ENCODE results near the gene ECHDC3.

ECHDC3 gene

GRCh38 chr10:11743461-11744338 is 1.5 kb downstream of the ECHDC3 start:
- no peak for DNase-seq
- Histone ChIP-seq H3K23ac (ENCODE audit: low read length in 2 of 2) (no peak overlapping the region), H2BK12ac (ENCODE audit: low read length in 2 of 2) (no peak overlapping the region), H3K9ac (ENCODE audit: low read length) (no peak overlapping the region), H2BK5ac (ENCODE audit: low read depth, low read length, poor library complexity, severe bottlenecking) (no peak overlapping the region), H3K4ac (ENCODE audit: low read depth in 1 of 2, low read length in 2 of 2) (no peak overlapping the region), H2BK15ac (ENCODE audit: low read depth, poor library complexity, severe bottlenecking) (no peak overlapping the region), H4K91ac (ENCODE audit: low read length) (no peak overlapping the region), H3K4me3 (ENCODE audit: insufficient read depth in 1 of 2, low read depth in 1 of 2, low read length in 2 of 2) (no peak overlapping the region), H3K4me1 (ENCODE audit: control insufficient read depth, insufficient read depth, low read depth, low read length) (peaks cover 9% of the 10 kb centered on the region), H3K14ac (ENCODE audit: low read length in 2 of 2) (no peak overlapping the region), H3K27me3 (ENCODE audit: control insufficient read depth in 1 of 2, insufficient read depth in 1 of 2, low read length in 2 of 2) (peaks cover 0 to 15% of the 10 kb centered on the region in 2 experiments), H3K18ac (ENCODE audit: low read depth in 1 of 2, low read length in 2 of 2) (no peak overlapping the region), H3K9me3 (ENCODE audit: control insufficient read depth, low read length) (no peaks in the 10 kb centered on the region), H2AK5ac (ENCODE audit: low read length, severe bottlenecking) (no peak overlapping the region), H3K27ac (ENCODE audit: low read length, poor library complexity, severe bottlenecking) (no peak overlapping the region), H4K8ac (ENCODE audit: low read length) (no peak overlapping the region), H3K4me2 (ENCODE audit: low read length, poor library complexity, severe bottlenecking) (no peak overlapping the region), H3K36me3 (ENCODE audit: control insufficient read depth in 1 of 2, insufficient read depth in 2 of 2, low read depth in 1 of 2, low read length in 2 of 2) (peaks cover 0 to 4% of the 10 kb centered on the region in 2 experiments), H2BK120ac (ENCODE audit: low read depth, low read length) (no peak overlapping the region), H2AFZ (ENCODE audit: low read depth, low read length) (no peak overlapping the region), H3K79me1 (replicated peaks; ENCODE audit: low read length, poor library complexity, severe bottlenecking) (no peaks in the 10 kb centered on the region)
- WGBS: 82% methylated on average over 9 of the region's 9 CpGs

- 100% methylated on average over 3 of the region's 6 CpGs for WGBS
- H2BK5ac ChIP-seq (ENCODE audit: low read depth, low read length, poor library complexity, severe bottlenecking): no peak overlapping the region
- H4K91ac ChIP-seq (ENCODE audit: low read length): no peak overlapping the region
- no peak overlapping the region for H3K4ac ChIP-seq (ENCODE audit: low read depth in 1 of 2, low read length in 2 of 2)
- H3K9ac ChIP-seq (ENCODE audit: low read length): no peak overlapping the region
- no peak overlapping the region for H3K4me3 ChIP-seq (ENCODE audit: insufficient read depth in 1 of 2, low read depth in 1 of 2, low read length in 2 of 2)
- no peak overlapping the region for H3K18ac ChIP-seq (ENCODE audit: low read depth in 1 of 2, low read length in 2 of 2)
- H2BK120ac ChIP-seq (ENCODE audit: low read depth, low read length): no peak overlapping the region
- no peak overlapping the region for H3K4me2 ChIP-seq (ENCODE audit: low read length, poor library complexity, severe bottlenecking)
- no peak overlapping the region for H2AK5ac ChIP-seq (ENCODE audit: low read length, severe bottlenecking)
- no peak for DNase-seq
- H3K79me1 ChIP-seq (replicated peaks; ENCODE audit: low read length, poor library complexity, severe bottlenecking): no peaks in the 10 kb centered on the region
- peaks cover 0 to 15% of the 10 kb centered on the region in 2 experiments for H3K27me3 ChIP-seq (ENCODE audit: control insufficient read depth in 1 of 2, insufficient read depth in 1 of 2, low read length in 2 of 2)
- H2BK12ac ChIP-seq (ENCODE audit: low read length in 2 of 2): no peak overlapping the region
- H3K27ac ChIP-seq (ENCODE audit: low read length, poor library complexity, severe bottlenecking): no peak overlapping the region
- H3K4me1 ChIP-seq (ENCODE audit: control insufficient read depth, insufficient read depth, low read depth, low read length): peaks cover 9% of the 10 kb centered on the region
- H2AFZ ChIP-seq (ENCODE audit: low read depth, low read length): no peak overlapping the region
- no peak overlapping the region for H2BK15ac ChIP-seq (ENCODE audit: low read depth, poor library complexity, severe bottlenecking)
- H3K9me3 ChIP-seq (ENCODE audit: control insufficient read depth, low read length): no peaks in the 10 kb centered on the region
- H3K23ac ChIP-seq (ENCODE audit: low read length in 2 of 2): no peak overlapping the region
- H3K36me3 ChIP-seq (ENCODE audit: control insufficient read depth in 1 of 2, insufficient read depth in 2 of 2, low read depth in 1 of 2, low read length in 2 of 2): peaks cover 0 to 4% of the 10 kb centered on the region in 2 experiments
- no peak overlapping the region for H3K14ac ChIP-seq (ENCODE audit: low read length in 2 of 2)
- H4K8ac ChIP-seq (ENCODE audit: low read length): no peak overlapping the region
Observed at GRCh38 chr10:11745045-11745444, 2.9 kb downstream of the ECHDC3 start.

GRCh38 chr10:11746883-11747539 is 4.8 kb downstream of the ECHDC3 start:
- no peak overlapping the region for H2BK12ac ChIP-seq (ENCODE audit: low read length in 2 of 2)
- H3K36me3 ChIP-seq (ENCODE audit: control insufficient read depth in 1 of 2, insufficient read depth in 2 of 2, low read depth in 1 of 2, low read length in 2 of 2): peaks cover 0 to 4% of the 10 kb centered on the region in 2 experiments
- H3K4ac ChIP-seq (ENCODE audit: low read depth in 1 of 2, low read length in 2 of 2): no peak overlapping the region
- no peak overlapping the region for H3K4me3 ChIP-seq (ENCODE audit: insufficient read depth in 1 of 2, low read depth in 1 of 2, low read length in 2 of 2)
- no peak overlapping the region for H3K23ac ChIP-seq (ENCODE audit: low read length in 2 of 2)
- H2AFZ ChIP-seq (ENCODE audit: low read depth, low read length): no peak overlapping the region
- peaks cover 0 to 13% of the 10 kb centered on the region in 2 experiments for H3K27me3 ChIP-seq (ENCODE audit: control insufficient read depth in 1 of 2, insufficient read depth in 1 of 2, low read length in 2 of 2)
- no peak overlapping the region for H2AK5ac ChIP-seq (ENCODE audit: low read length, severe bottlenecking)
- no peak overlapping the region for H2BK120ac ChIP-seq (ENCODE audit: low read depth, low read length)
- no peaks in the 10 kb centered on the region for H3K9me3 ChIP-seq (ENCODE audit: control insufficient read depth, low read length)
- H3K9ac ChIP-seq (ENCODE audit: low read length): no peak overlapping the region
- no peak overlapping the region for H3K27ac ChIP-seq (ENCODE audit: low read length, poor library complexity, severe bottlenecking)
- H2BK5ac ChIP-seq (ENCODE audit: low read depth, low read length, poor library complexity, severe bottlenecking): no peak overlapping the region
- no peak overlapping the region for H4K91ac ChIP-seq (ENCODE audit: low read length)
- 64% methylated on average over 13 of the region's 13 CpGs for WGBS
- H3K14ac ChIP-seq (ENCODE audit: low read length in 2 of 2): no peak overlapping the region
- no peak overlapping the region for H2BK15ac ChIP-seq (ENCODE audit: low read depth, poor library complexity, severe bottlenecking)
- peaks cover 7% of the 10 kb centered on the region for H3K4me1 ChIP-seq (ENCODE audit: control insufficient read depth, insufficient read depth, low read depth, low read length)
- H3K4me2 ChIP-seq (ENCODE audit: low read length, poor library complexity, severe bottlenecking): no peak overlapping the region
- DNase-seq: no peak
- no peak overlapping the region for H3K18ac ChIP-seq (ENCODE audit: low read depth in 1 of 2, low read length in 2 of 2)
- H3K79me1 ChIP-seq (replicated peaks; ENCODE audit: low read length, poor library complexity, severe bottlenecking): no peaks in the 10 kb centered on the region
- H4K8ac ChIP-seq (ENCODE audit: low read length): no peak overlapping the region

GRCh38 chr10:11748866-11749265 is 6.7 kb downstream of the ECHDC3 start:
- Histone ChIP-seq H4K8ac (ENCODE audit: low read length) (no peak overlapping the region), H4K91ac (ENCODE audit: low read length) (no peak overlapping the region), H3K4me1 (ENCODE audit: control insufficient read depth, insufficient read depth, low read depth, low read length) (no peaks in the 10 kb centered on the region), H2BK120ac (ENCODE audit: low read depth, low read length) (no peak overlapping the region), H2AK5ac (ENCODE audit: low read length, severe bottlenecking) (no peak overlapping the region), H3K4ac (ENCODE audit: low read depth in 1 of 2, low read length in 2 of 2) (no peak overlapping the region), H3K9me3 (ENCODE audit: control insufficient read depth, low read length) (no peaks in the 10 kb centered on the region), H2BK12ac (ENCODE audit: low read length in 2 of 2) (no peak overlapping the region), H3K36me3 (ENCODE audit: control insufficient read depth in 1 of 2, insufficient read depth in 2 of 2, low read depth in 1 of 2, low read length in 2 of 2) (no peaks in the 10 kb centered on the region), H2BK15ac (ENCODE audit: low read depth, poor library complexity, severe bottlenecking) (no peak overlapping the region), H3K27ac (ENCODE audit: low read length, poor library complexity, severe bottlenecking) (no peak overlapping the region), H3K4me3 (ENCODE audit: insufficient read depth in 1 of 2, low read depth in 1 of 2, low read length in 2 of 2) (no peak overlapping the region), H3K9ac (ENCODE audit: low read length) (no peak overlapping the region), H3K27me3 (ENCODE audit: control insufficient read depth in 1 of 2, insufficient read depth in 1 of 2, low read length in 2 of 2) (peaks cover 0 to 8% of the 10 kb centered on the region in 2 experiments), H3K79me1 (replicated peaks; ENCODE audit: low read length, poor library complexity, severe bottlenecking) (no peaks in the 10 kb centered on the region), H3K18ac (ENCODE audit: low read depth in 1 of 2, low read length in 2 of 2) (no peak overlapping the region), H3K14ac (ENCODE audit: low read length in 2 of 2) (no peak overlapping the region), H3K23ac (ENCODE audit: low read length in 2 of 2) (peak overlapping the region in 1 of 2 experiments; percentile 34), H3K4me2 (ENCODE audit: low read length, poor library complexity, severe bottlenecking) (no peak overlapping the region), H2AFZ (ENCODE audit: low read depth, low read length) (no peak overlapping the region), H2BK5ac (ENCODE audit: low read depth, low read length, poor library complexity, severe bottlenecking) (no peak overlapping the region)
- 73% methylated on average over 5 of the region's 5 CpGs for WGBS
- no peak for DNase-seq
